ENCODE results near the gene CFAP299. TPM values are rescaled to one million over a fixed set of nuclear protein-coding genes. Genes with fewer than 3 reads are reported as not detected.

The CFAP299 gene
- total RNA-seq, 1 experiment from 2014 or later = not detected

GRCh38 chr4:80897537-80898303 lies 562.2 kb downstream of the CFAP299 start:
- POLR2A ChIA-PET = no interaction called here
- Histone ChIP-seq H3K27ac (ENCODE audit: low read depth, low read length) (no peak overlapping the region), H4K20me1 (ENCODE audit: insufficient read depth) (no peaks in the 10 kb centered on the region), H3K4me3 (replicated peaks in 1 of 2; ENCODE audit: low read depth in 1 of 2, low read length in 2 of 2) (no peak overlapping the region), H3K9ac (ENCODE audit: low read length) (no peak overlapping the region), H3K4me2 (ENCODE audit: low read length) (no peak overlapping the region), H3K4me1 (ENCODE audit: control insufficient read depth in 1 of 2, insufficient read depth in 2 of 2, low read length in 2 of 2) (no peaks in the 10 kb centered on the region), H3K79me2 (ENCODE audit: insufficient read depth, low read length) (no peaks in the 10 kb centered on the region), H3K9me3 (ENCODE audit: control insufficient read depth in 1 of 2, insufficient read depth in 1 of 2, low read depth in 1 of 2, low read length in 2 of 2) (no peaks in the 10 kb centered on the region), H3K9me2 (ENCODE audit: insufficient read depth) (no peaks in the 10 kb centered on the region), H2AFZ (ENCODE audit: low read depth, low read length, poor library complexity, severe bottlenecking) (no peak overlapping the region), H3K36me3 (ENCODE audit: control insufficient read depth in 1 of 2, insufficient read depth in 2 of 2, low read length in 2 of 2) (no peaks in the 10 kb centered on the region), H3K27me3 (ENCODE audit: insufficient read depth, low read length) (peaks cover 34% of the 10 kb centered on the region)
- CTCF ChIA-PET = interaction anchor here (0.6 kb wide), 1 partner anchor 187 kb away, joined by 3 read pairs; no protein-coding TSS in a partner anchor
- ATAC-seq (no peak), DNase-seq (ENCODE audit: low read depth, low spot score) (no peak)
- RAD21 ChIA-PET (ENCODE audit: low non-redundant PET in 1 of 2, low total read pairs in 2 of 2, uncharacterized antibody in 2 of 2, unreplicated experiment in 2 of 2) = no interaction called here
- BruUV-seq (replicated peaks) = no TSS peak
- no peak for TF ChIP-seq RAD21 (IDR thresholded peaks at IDR 0.05; ENCODE audit: low read depth)
- no peak for TF ChIP-seq CBX3 (IDR thresholded peaks at IDR 0.05; ENCODE audit: low read depth)
- TF ChIP-seq JUND (IDR thresholded peaks at IDR 0.05) = no peak
- no peak for TF ChIP-seq EZH2 (IDR thresholded peaks at IDR 0.05)
- TF ChIP-seq, protein P1, sequence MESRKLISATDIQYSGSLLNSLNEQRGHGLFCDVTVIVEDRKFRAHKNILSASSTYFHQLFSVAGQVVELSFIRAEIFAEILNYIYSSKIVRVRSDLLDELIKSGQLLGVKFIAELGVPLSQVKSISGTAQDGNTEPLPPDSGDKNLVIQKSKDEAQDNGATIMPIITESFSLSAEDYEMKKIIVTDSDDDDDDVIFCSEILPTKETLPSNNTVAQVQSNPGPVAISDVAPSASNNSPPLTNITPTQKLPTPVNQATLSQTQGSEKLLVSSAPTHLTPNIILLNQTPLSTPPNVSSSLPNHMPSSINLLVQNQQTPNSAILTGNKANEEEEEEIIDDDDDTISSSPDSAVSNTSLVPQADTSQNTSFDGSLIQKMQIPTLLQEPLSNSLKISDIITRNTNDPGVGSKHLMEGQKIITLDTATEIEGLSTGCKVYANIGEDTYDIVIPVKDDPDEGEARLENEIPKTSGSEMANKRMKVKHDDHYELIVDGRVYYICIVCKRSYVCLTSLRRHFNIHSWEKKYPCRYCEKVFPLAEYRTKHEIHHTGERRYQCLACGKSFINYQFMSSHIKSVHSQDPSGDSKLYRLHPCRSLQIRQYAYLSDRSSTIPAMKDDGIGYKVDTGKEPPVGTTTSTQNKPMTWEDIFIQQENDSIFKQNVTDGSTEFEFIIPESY (IDR thresholded peaks at IDR 0.05; ENCODE audit: extremely low read depth, insufficient replicate concordance, low read length) = no peak
- TF ChIP-seq EZH2phosphoT487 (IDR thresholded peaks at IDR 0.05; ENCODE audit: borderline replicate concordance) = no peak
- TF ChIP-seq, protein P2, sequence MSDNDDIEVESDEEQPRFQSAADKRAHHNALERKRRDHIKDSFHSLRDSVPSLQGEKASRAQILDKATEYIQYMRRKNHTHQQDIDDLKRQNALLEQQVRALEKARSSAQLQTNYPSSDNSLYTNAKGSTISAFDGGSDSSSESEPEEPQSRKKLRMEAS (IDR thresholded peaks at IDR 0.05) = no peak
- no peak for TF ChIP-seq FOSL1 (IDR thresholded peaks at IDR 0.05; ENCODE audit: low read depth)
- TF ChIP-seq ELF1 (IDR thresholded peaks at IDR 0.05; ENCODE audit: borderline replicate concordance, low read depth) = no peak
- TF ChIP-seq POLR2AphosphoS5 (IDR thresholded peaks at IDR 0.05; ENCODE audit: low read depth, low read length) = no peak
- TF ChIP-seq, protein P3, sequence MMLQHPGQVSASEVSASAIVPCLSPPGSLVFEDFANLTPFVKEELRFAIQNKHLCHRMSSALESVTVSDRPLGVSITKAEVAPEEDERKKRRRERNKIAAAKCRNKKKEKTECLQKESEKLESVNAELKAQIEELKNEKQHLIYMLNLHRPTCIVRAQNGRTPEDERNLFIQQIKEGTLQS (IDR thresholded peaks at IDR 0.05) = no peak
- no peak for TF ChIP-seq SP1 (IDR thresholded peaks at IDR 0.05; ENCODE audit: low read depth)
- TF ChIP-seq REST (IDR thresholded peaks at IDR 0.05; ENCODE audit: low read depth) = no peak
- no peak for TF ChIP-seq SRF (IDR thresholded peaks at IDR 0.05; ENCODE audit: low read depth)
- no peak for TF ChIP-seq ZNF274 (IDR thresholded peaks at IDR 0.05; ENCODE audit: low read depth, low read length)
- TF ChIP-seq YY1 (IDR thresholded peaks at IDR 0.05; ENCODE audit: extremely low read depth, insufficient replicate concordance, low read depth, low read length) = no peak
- TF ChIP-seq CTCF (IDR thresholded peaks at IDR 0.05 in 2 of 3, conservative IDR thresholded peaks at IDR 0.05 in 1 of 3; ENCODE audit: borderline replicate concordance in 1 of 3, insufficient read depth in 1 of 3, low read depth in 2 of 3, low read length in 2 of 3) = no peak
- TF ChIP-seq EGR1 (IDR thresholded peaks at IDR 0.05; ENCODE audit: low read depth) = no peak
- no peak for TF ChIP-seq ZFX (IDR thresholded peaks at IDR 0.05)
- no peak for TF ChIP-seq SIN3A (IDR thresholded peaks at IDR 0.05; ENCODE audit: low read depth)
- intact Hi-C loops (cut with micrococcal nuclease) = no loop called here

All from HCT116 (cell line).